HEK293 (cell line): ENCODE measurements around the gene RPS28.

Experiments
- CTCF ChIA-PET: fragments of 350-600 bp; formaldehyde crosslinking; extraction: SDS; loops from one replicate; lab custom pipeline; 2021; ENCODE audit warnings: antibody characterized with exemption; lab: Yijun Ruan, JAX
- POLR2A ChIA-PET: fragments of 300-600 bp; formaldehyde crosslinking; extraction: SDS; loops from one replicate; lab custom pipeline; 2020; ENCODE audit warnings: antibody characterized with exemption, inconsistent platforms; lab: Yijun Ruan, JAX
- H3K27ac ChIP-seq: fragments of 200-500 bp; sonication (Bioruptor generic); 2 replicates; pipeline ENCODE4 v1.5.1; 2014; ENCODE audit warnings: low read depth, low read length, control low read depth, inconsistent platforms; ENCODE audit errors: extremely low read depth
- H3K36me3 ChIP-seq, 2 experiments: fragments of 200-500 bp in 1 of 2; sonication (Bioruptor generic) in 1 of 2; 1 replicate in 1 of 2; 2 replicates in 1 of 2; pipeline ENCODE4 v1.5.1; 2014 to 2017; ENCODE audit warnings: inconsistent platforms in 2 of 2, low read length in 2 of 2; ENCODE audit not compliant: control insufficient read depth in 2 of 2, insufficient read depth in 1 of 2
- H3K4me1 ChIP-seq: fragments of 200-500 bp; sonication (Bioruptor generic); 2 replicates; pipeline ENCODE4 v1.5.1; 2014; ENCODE audit warnings: mild to moderate bottlenecking, low read length, inconsistent platforms; ENCODE audit not compliant: control insufficient read depth, insufficient read depth
- H3K4me3 ChIP-seq: 2 replicates; pipeline ENCODE4 v1.5.1; 2011; ENCODE audit warnings: low read depth, mild to moderate bottlenecking, control low read depth, low read length, moderate library complexity
- H3K9me3 ChIP-seq: fragments of 200-500 bp; sonication (Bioruptor generic); 2 replicates; pipeline ENCODE4 v1.5.1; 2014; ENCODE audit warnings: low read depth, low read length, inconsistent platforms; ENCODE audit not compliant: control insufficient read depth, insufficient read depth
- GFI1B ChIP-seq: fragments of 450-650 bp; formaldehyde crosslinking; IDR thresholded peaks from 2 replicates; pipeline ENCODE4 v1.5.1; 2016; ENCODE audit warnings: missing biosample characterization, missing genetic modification characterization
- HOXD13 ChIP-seq: sonication (generic); formaldehyde crosslinking; IDR thresholded peaks from 2 replicates; pipeline ENCODE4 v1.8.0; 2022; ENCODE audit warnings: missing genetic modification reagents, borderline replicate concordance
- KLF10 ChIP-seq: fragments of 450-650 bp; IDR thresholded peaks from 2 replicates; pipeline ENCODE4 v1.5.1; 2018; ENCODE audit warnings: missing biosample characterization, mild to moderate bottlenecking, missing genetic modification characterization
- KLF16 ChIP-seq: fragments of 450-650 bp; formaldehyde crosslinking; IDR thresholded peaks from 2 replicates; pipeline ENCODE4 v1.5.1; 2017; ENCODE audit warnings: missing biosample characterization, missing genetic modification characterization
- ZBTB20 ChIP-seq: fragments of 450-650 bp; formaldehyde crosslinking; IDR thresholded peaks from 2 replicates; pipeline ENCODE4 v1.5.1; 2016; ENCODE audit warnings: missing biosample characterization, missing genetic modification characterization
- ZBTB48 ChIP-seq: fragments of 450-650 bp; formaldehyde crosslinking; IDR thresholded peaks from 2 replicates; pipeline ENCODE4 v1.5.1; 2016; ENCODE audit warnings: missing biosample characterization, missing genetic modification characterization
- ZNF16 ChIP-seq: fragments of 450-650 bp; formaldehyde crosslinking; IDR thresholded peaks from 2 replicates; pipeline ENCODE4 v1.5.1; 2016; ENCODE audit warnings: low read depth, missing biosample characterization, missing genetic modification characterization
- ZNF169 ChIP-seq: fragments of 450-650 bp; formaldehyde crosslinking; IDR thresholded peaks from 2 replicates; pipeline ENCODE4 v1.5.1; 2016; ENCODE audit warnings: missing biosample characterization, missing genetic modification characterization
- ZNF2 ChIP-seq: fragments of 450-650 bp; formaldehyde crosslinking; IDR thresholded peaks from 2 replicates; pipeline ENCODE4 v1.5.1; 2016; ENCODE audit warnings: missing biosample characterization, missing genetic modification characterization
- ZNF211 ChIP-seq: fragments of 450-650 bp; formaldehyde crosslinking; IDR thresholded peaks from 2 replicates; pipeline ENCODE4 v1.5.1; 2016; ENCODE audit warnings: low read depth, missing biosample characterization, missing genetic modification characterization
- ZNF221 ChIP-seq: fragments of 450-650 bp; formaldehyde crosslinking; IDR thresholded peaks from 2 replicates; pipeline ENCODE4 v1.5.1; 2017; ENCODE audit warnings: missing biosample characterization, missing genetic modification characterization, borderline replicate concordance
- ZNF292 ChIP-seq: fragments of 450-650 bp; formaldehyde crosslinking; IDR thresholded peaks from 2 replicates; pipeline ENCODE4 v1.5.1; 2016; ENCODE audit warnings: low read depth, missing biosample characterization, missing genetic modification characterization, borderline replicate concordance
- ZNF335 ChIP-seq: fragments of 450-650 bp; formaldehyde crosslinking; conservative IDR thresholded peaks from 2 replicates; pipeline ENCODE4 v1.5.1; 2016; ENCODE audit warnings: missing biosample characterization, missing genetic modification characterization
- ZNF37A ChIP-seq: fragments of 450-650 bp; IDR thresholded peaks from 2 replicates; pipeline ENCODE4 v1.5.1; 2018; ENCODE audit warnings: missing biosample characterization, missing genetic modification characterization
- ZNF529 ChIP-seq: fragments of 450-650 bp; formaldehyde crosslinking; IDR thresholded peaks from 2 replicates; pipeline ENCODE4 v1.5.1; 2017; ENCODE audit warnings: missing genetic modification characterization, missing biosample characterization; ENCODE audit not compliant: insufficient replicate concordance
- ZNF530 ChIP-seq: fragments of 450-650 bp; formaldehyde crosslinking; IDR thresholded peaks from 2 replicates; pipeline ENCODE4 v1.5.1; 2016; ENCODE audit warnings: low read depth, missing biosample characterization, missing genetic modification characterization
- ZNF558 ChIP-seq: fragments of 450-650 bp; formaldehyde crosslinking; IDR thresholded peaks from 2 replicates; pipeline ENCODE4 v1.5.1; 2016; ENCODE audit warnings: missing biosample characterization, missing genetic modification characterization
- ZNF561 ChIP-seq: fragments of 450-650 bp; IDR thresholded peaks from 2 replicates; pipeline ENCODE4 v1.5.1; 2018; ENCODE audit warnings: missing biosample characterization, missing genetic modification characterization, borderline replicate concordance
- ZNF626 ChIP-seq: fragments of 450-650 bp; sonication (Bioruptor Pico); formaldehyde crosslinking; IDR thresholded peaks from 2 replicates; pipeline ENCODE4 v1.5.1; 2018; ENCODE audit warnings: missing biosample characterization, missing genetic modification characterization, inconsistent platforms
- ZNF747 ChIP-seq: fragments of 450-650 bp; formaldehyde crosslinking; IDR thresholded peaks from 2 replicates; pipeline ENCODE4 v1.5.1; 2016; ENCODE audit warnings: missing biosample characterization, missing genetic modification characterization
- ZNF837 ChIP-seq: fragments of 450-650 bp; formaldehyde crosslinking; IDR thresholded peaks from 2 replicates; pipeline ENCODE4 v1.5.1; 2016; ENCODE audit warnings: missing biosample characterization, missing genetic modification characterization
- TF ChIP-seq, protein P1 (sequence below): fragments of 450-650 bp; formaldehyde crosslinking; IDR thresholded peaks from 2 replicates; pipeline ENCODE4 v1.5.1; 2017; ENCODE audit warnings: missing biosample characterization, missing genetic modification characterization
- TF ChIP-seq, protein P2 (sequence below): fragments of 450-650 bp; formaldehyde crosslinking; conservative IDR thresholded peaks from 2 replicates; pipeline ENCODE4 v1.5.1; 2016; ENCODE audit warnings: low read depth, missing biosample characterization, missing genetic modification characterization
- TF ChIP-seq, protein P3 (sequence below): fragments of 450-650 bp; formaldehyde crosslinking; IDR thresholded peaks from 2 replicates; pipeline ENCODE4 v1.5.1; 2016; ENCODE audit warnings: missing biosample characterization, missing genetic modification characterization
- TF ChIP-seq, protein P4 (sequence below): IDR thresholded peaks from 2 replicates; pipeline ENCODE4 v1.6.1; 2011; ENCODE audit warnings: mild to moderate bottlenecking, low read depth, low read length, borderline replicate concordance
- TF ChIP-seq, protein P5 (sequence below): fragments of 450-650 bp; formaldehyde crosslinking; IDR thresholded peaks from 2 replicates; pipeline ENCODE4 v1.5.1; 2016; ENCODE audit warnings: missing biosample characterization, missing genetic modification characterization, borderline replicate concordance
- TF ChIP-seq, protein P6 (sequence below): fragments of 450-650 bp; formaldehyde crosslinking; IDR thresholded peaks from 2 replicates; pipeline ENCODE4 v1.5.1; 2016; ENCODE audit warnings: missing biosample characterization, missing genetic modification characterization

The RPS28 gene

DNA sequence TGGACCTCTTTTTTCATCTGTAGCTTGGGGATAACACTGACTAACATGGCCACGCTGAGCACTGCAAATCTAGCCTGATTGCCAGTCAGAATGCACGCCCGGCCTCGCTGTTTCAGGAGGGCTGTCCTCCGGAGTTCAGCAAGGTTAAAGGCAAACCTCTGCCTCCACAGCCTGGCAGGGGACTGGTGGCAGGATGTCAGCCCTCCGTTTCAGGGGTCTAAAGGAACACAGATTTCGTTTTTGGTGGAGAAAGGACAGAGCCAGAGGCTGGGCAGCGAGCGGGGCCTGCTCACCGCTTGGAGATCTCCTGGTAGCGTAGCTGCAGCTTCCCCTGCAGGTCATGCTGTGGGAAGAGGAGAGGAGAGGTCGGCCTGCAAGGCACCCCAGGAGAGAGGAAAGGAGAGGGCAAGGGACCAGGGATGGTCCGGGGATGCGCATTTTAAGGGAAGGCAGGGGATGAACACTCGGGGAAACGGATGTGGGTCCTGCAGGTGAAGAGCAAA, 681 bp upstream of the RPS28 start:
- H3K4me1 ChIP-seq, result peaks cover 5% of the 10 kb centered on the region; the same call in 1 of the 2 replicates
- H3K27ac ChIP-seq, result peak overlapping the region; percentile 67
- TF ChIP-seq ZNF2 (tag by site-specific recombination), result no peak
- TF ChIP-seq, protein P1, sequence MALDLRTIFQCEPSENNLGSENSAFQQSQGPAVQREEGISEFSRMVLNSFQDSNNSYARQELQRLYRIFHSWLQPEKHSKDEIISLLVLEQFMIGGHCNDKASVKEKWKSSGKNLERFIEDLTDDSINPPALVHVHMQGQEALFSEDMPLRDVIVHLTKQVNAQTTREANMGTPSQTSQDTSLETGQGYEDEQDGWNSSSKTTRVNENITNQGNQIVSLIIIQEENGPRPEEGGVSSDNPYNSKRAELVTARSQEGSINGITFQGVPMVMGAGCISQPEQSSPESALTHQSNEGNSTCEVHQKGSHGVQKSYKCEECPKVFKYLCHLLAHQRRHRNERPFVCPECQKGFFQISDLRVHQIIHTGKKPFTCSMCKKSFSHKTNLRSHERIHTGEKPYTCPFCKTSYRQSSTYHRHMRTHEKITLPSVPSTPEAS (tag by site-specific recombination), result no peak
- no peak for TF ChIP-seq ZNF37A (tag by site-specific recombination)
- TF ChIP-seq, protein P2, sequence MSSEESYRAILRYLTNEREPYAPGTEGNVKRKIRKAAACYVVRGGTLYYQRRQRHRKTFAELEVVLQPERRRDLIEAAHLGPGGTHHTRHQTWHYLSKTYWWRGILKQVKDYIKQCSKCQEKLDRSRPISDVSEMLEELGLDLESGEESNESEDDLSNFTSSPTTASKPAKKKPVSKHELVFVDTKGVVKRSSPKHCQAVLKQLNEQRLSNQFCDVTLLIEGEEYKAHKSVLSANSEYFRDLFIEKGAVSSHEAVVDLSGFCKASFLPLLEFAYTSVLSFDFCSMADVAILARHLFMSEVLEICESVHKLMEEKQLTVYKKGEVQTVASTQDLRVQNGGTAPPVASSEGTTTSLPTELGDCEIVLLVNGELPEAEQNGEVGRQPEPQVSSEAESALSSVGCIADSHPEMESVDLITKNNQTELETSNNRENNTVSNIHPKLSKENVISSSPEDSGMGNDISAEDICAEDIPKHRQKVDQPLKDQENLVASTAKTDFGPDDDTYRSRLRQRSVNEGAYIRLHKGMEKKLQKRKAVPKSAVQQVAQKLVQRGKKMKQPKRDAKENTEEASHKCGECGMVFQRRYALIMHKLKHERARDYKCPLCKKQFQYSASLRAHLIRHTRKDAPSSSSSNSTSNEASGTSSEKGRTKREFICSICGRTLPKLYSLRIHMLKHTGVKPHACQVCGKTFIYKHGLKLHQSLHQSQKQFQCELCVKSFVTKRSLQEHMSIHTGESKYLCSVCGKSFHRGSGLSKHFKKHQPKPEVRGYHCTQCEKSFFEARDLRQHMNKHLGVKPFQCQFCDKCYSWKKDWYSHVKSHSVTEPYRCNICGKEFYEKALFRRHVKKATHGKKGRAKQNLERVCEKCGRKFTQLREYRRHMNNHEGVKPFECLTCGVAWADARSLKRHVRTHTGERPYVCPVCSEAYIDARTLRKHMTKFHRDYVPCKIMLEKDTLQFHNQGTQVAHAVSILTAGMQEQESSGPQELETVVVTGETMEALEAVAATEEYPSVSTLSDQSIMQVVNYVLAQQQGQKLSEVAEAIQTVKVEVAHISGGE (tag by site-specific recombination), result peak; percentile 36; the same call in 1 of the 2 replicates
- no peak for TF ChIP-seq ZNF747 (tag by site-specific recombination)
- TF ChIP-seq ZNF16 (tag by site-specific recombination), result 0 out of 2 replicates have a peak, but pooled peaks have one; percentile 11
- TF ChIP-seq HOXD13 (CRISPR knock-in tag), result 0 out of 2 replicates have a peak, but pooled peaks have one; percentile 7
- no peak for TF ChIP-seq GFI1B (tag by site-specific recombination)
- TF ChIP-seq, protein P3, sequence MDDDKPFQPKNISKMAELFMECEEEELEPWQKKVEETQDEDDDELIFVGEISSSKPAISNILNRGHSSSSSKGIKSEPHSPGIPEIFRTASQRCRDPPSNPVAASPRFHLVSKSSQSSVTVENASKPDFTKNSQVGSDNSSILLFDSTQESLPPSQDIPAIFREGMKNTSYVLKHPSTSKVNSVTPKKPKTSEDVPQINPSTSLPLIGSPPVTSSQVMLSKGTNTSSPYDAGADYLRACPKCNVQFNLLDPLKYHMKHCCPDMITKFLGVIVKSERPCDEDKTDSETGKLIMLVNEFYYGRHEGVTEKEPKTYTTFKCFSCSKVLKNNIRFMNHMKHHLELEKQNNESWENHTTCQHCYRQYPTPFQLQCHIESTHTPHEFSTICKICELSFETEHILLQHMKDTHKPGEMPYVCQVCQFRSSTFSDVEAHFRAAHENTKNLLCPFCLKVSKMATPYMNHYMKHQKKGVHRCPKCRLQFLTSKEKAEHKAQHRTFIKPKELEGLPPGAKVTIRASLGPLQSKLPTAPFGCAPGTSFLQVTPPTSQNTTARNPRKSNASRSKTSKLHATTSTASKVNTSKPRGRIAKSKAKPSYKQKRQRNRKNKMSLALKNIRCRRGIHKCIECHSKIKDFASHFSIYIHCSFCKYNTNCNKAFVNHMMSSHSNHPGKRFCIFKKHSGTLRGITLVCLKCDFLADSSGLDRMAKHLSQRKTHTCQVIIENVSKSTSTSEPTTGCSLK (tag by site-specific recombination), result no peak
- no peak for TF ChIP-seq ZNF558 (tag by site-specific recombination)
- peak; percentile 26; the same call in 1 of the 2 replicates for TF ChIP-seq ZNF169 (tag by site-specific recombination)
- TF ChIP-seq KLF16, result no peak
- TF ChIP-seq, protein P4, sequence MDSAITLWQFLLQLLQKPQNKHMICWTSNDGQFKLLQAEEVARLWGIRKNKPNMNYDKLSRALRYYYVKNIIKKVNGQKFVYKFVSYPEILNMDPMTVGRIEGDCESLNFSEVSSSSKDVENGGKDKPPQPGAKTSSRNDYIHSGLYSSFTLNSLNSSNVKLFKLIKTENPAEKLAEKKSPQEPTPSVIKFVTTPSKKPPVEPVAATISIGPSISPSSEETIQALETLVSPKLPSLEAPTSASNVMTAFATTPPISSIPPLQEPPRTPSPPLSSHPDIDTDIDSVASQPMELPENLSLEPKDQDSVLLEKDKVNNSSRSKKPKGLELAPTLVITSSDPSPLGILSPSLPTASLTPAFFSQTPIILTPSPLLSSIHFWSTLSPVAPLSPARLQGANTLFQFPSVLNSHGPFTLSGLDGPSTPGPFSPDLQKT, result no peak
- peak; percentile 63; the same call in 1 of the 2 replicates for TF ChIP-seq ZNF530 (tag by site-specific recombination)
- TF ChIP-seq ZBTB20 (tag by site-specific recombination), result no peak
- TF ChIP-seq KLF10, result no peak
- TF ChIP-seq ZNF211 (tag by site-specific recombination), result no peak
- TF ChIP-seq ZNF335 (tag by site-specific recombination), result peak; percentile 59; the same call in 1 of the 2 replicates
- no peak for TF ChIP-seq ZNF837
- TF ChIP-seq, protein P5, sequence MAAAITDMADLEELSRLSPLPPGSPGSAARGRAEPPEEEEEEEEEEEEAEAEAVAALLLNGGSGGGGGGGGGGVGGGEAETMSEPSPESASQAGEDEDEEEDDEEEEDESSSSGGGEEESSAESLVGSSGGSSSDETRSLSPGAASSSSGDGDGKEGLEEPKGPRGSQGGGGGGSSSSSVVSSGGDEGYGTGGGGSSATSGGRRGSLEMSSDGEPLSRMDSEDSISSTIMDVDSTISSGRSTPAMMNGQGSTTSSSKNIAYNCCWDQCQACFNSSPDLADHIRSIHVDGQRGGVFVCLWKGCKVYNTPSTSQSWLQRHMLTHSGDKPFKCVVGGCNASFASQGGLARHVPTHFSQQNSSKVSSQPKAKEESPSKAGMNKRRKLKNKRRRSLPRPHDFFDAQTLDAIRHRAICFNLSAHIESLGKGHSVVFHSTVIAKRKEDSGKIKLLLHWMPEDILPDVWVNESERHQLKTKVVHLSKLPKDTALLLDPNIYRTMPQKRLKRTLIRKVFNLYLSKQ, result no peak
- TF ChIP-seq ZNF529 (tag by site-specific recombination), result no peak
- TF ChIP-seq ZNF626, result no peak
- no peak for TF ChIP-seq ZNF221 (tag by site-specific recombination)
- TF ChIP-seq, protein P6, sequence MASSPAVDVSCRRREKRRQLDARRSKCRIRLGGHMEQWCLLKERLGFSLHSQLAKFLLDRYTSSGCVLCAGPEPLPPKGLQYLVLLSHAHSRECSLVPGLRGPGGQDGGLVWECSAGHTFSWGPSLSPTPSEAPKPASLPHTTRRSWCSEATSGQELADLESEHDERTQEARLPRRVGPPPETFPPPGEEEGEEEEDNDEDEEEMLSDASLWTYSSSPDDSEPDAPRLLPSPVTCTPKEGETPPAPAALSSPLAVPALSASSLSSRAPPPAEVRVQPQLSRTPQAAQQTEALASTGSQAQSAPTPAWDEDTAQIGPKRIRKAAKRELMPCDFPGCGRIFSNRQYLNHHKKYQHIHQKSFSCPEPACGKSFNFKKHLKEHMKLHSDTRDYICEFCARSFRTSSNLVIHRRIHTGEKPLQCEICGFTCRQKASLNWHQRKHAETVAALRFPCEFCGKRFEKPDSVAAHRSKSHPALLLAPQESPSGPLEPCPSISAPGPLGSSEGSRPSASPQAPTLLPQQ (tag by site-specific recombination), result no peak
- TF ChIP-seq ZBTB48 (tag by site-specific recombination), result peak; percentile 91
- TF ChIP-seq ZNF292, result no peak
- no peak for TF ChIP-seq ZNF561 (tag by site-specific recombination)
- H3K9me3 ChIP-seq, result no peaks in the 10 kb centered on the region
- H3K36me3 ChIP-seq, result peaks cover 14 to 47% of the 10 kb centered on the region in 2 experiments
- H3K4me3 ChIP-seq, result peak overlapping the region; percentile 97
- CTCF ChIA-PET, result interaction anchor here (0.7 kb wide), 1 partner anchor 76 kb away, joined by 3 read pairs; no protein-coding TSS in a partner anchor
- POLR2A ChIA-PET, result interaction anchor here (0.6 to 2.0 kb wide), 8 partner anchors 9 to 392 kb away, joined by 3 to 22 read pairs (median 5); partner anchors contain the start of genes RAB11B and ZNF414
